HepG2 (cell line): Measurements from ENCODE around the gene MTF1. TPM values are rescaled to one million over a fixed set of nuclear protein-coding genes. Genes with fewer than 3 reads are reported as not detected.

Experiments used
- ATF7-NPFF ChIP-seq: sonication (generic); formaldehyde crosslinking; IDR thresholded peaks from 2 replicates; pipeline ENCODE4 v1.8.1; 2023; ENCODE audit warnings: mild to moderate bottlenecking, low read depth, missing genetic modification reagents, moderate library complexity
- CHD4 ChIP-seq: fragments of 200-600 bp; sonication (generic); IDR thresholded peaks from 2 replicates; pipeline ENCODE4 v1.7.0; 2017; ENCODE audit warnings: mild to moderate bottlenecking, low read length, borderline replicate concordance
- IRF2 ChIP-seq: IDR thresholded peaks from 2 replicates; pipeline ENCODE4 v1.6.1; 2018; ENCODE audit warnings: missing genetic modification reagents, missing compliant biosample characterization
- KLF11 ChIP-seq: IDR thresholded peaks from 2 replicates; pipeline ENCODE4 v1.6.1; 2016; ENCODE audit warnings: missing compliant biosample characterization
- KLF12 ChIP-seq: sonication (generic); formaldehyde crosslinking; IDR thresholded peaks from 2 replicates; pipeline ENCODE4 v1.4.0; 2020; ENCODE audit warnings: missing genetic modification reagents, borderline replicate concordance
- MXI1 ChIP-seq: IDR thresholded peaks from 3 replicates; pipeline ENCODE4 v1.6.1; 2012; ENCODE audit warnings: low read depth, low read length, inconsistent platforms, borderline replicate concordance
- NR2F1 ChIP-seq, 2 experiments: fragments of 450-650 bp in 1 of 2; formaldehyde crosslinking in 1 of 2; IDR thresholded peaks; 2 replicates each; pipeline versions ENCODE4 v1.5.0 to v1.6.1; 2016 to 2020; ENCODE audit warnings: mild to moderate bottlenecking in 1 of 2, missing compliant biosample characterization in 1 of 2, missing genetic modification reagents in 1 of 2, moderate library complexity in 1 of 2
- POLR2AphosphoS5 ChIP-seq: IDR thresholded peaks from 2 replicates; pipeline ENCODE4 v1.6.1; 2012; ENCODE audit warnings: low read depth, low read length
- SATB2 ChIP-seq: sonication (generic); formaldehyde crosslinking; IDR thresholded peaks from 2 replicates; pipeline ENCODE4 v1.5.0; 2020; ENCODE audit warnings: missing genetic modification reagents
- YEATS4 ChIP-seq: sonication (generic); formaldehyde crosslinking; IDR thresholded peaks from 2 replicates; pipeline ENCODE4 v1.4.0; 2020; ENCODE audit warnings: missing genetic modification reagents, borderline replicate concordance
- ZNF253 ChIP-seq: sonication (generic); formaldehyde crosslinking; IDR thresholded peaks from 2 replicates; pipeline ENCODE4 v1.8.0; 2022; ENCODE audit warnings: mild to moderate bottlenecking, missing genetic modification reagents, borderline replicate concordance
- ZNF383 ChIP-seq: sonication (generic); formaldehyde crosslinking; IDR thresholded peaks from 2 replicates; pipeline ENCODE4 v1.4.0; 2020; ENCODE audit warnings: missing genetic modification reagents, mild to moderate bottlenecking, borderline replicate concordance
- ZNF720 ChIP-seq: sonication (generic); formaldehyde crosslinking; IDR thresholded peaks from 2 replicates; pipeline ENCODE4 v1.4.0; 2020; ENCODE audit warnings: missing genetic modification reagents
- ZNF766 ChIP-seq: sonication (generic); formaldehyde crosslinking; IDR thresholded peaks from 2 replicates; pipeline ENCODE4 v1.5.0; 2020; ENCODE audit warnings: missing genetic modification reagents, borderline replicate concordance
- ZNF83 ChIP-seq: sonication (generic); formaldehyde crosslinking; IDR thresholded peaks from 2 replicates; pipeline ENCODE4 v1.4.0; 2020; ENCODE audit warnings: missing genetic modification reagents, mild to moderate bottlenecking, borderline replicate concordance
- ZNF850 ChIP-seq: sonication (generic); formaldehyde crosslinking; conservative IDR thresholded peaks from 2 replicates; pipeline ENCODE4 v1.9.0; 2021; ENCODE audit warnings: mild to moderate bottlenecking, missing genetic modification reagents
- ZSCAN22 ChIP-seq: sonication (generic); formaldehyde crosslinking; IDR thresholded peaks from 2 replicates; pipeline ENCODE4 v1.4.0; 2020; ENCODE audit warnings: mild to moderate bottlenecking, missing genetic modification reagents
- polyA plus RNA-seq, 8 experiments: library from polyadenylated mRNA; depleted of rRNA in 3 of 8; stranded (reverse) in 7 of 8; unstranded in 1 of 8; fragments of >200 nt; fragmentation: Illumina TruSeq in 4 of 8; extraction: Trizol in 4 of 8; gene quantifications; 2 replicates each; pipeline versions ENCODE4 v1.2.1 to v1.2.3, GENCODE V29; 2011 to 2016; ENCODE audit warnings: low read depth in 4 of 8, missing spikeins in 1 of 8, mixed read lengths in 1 of 8; ENCODE audit not compliant: insufficient read depth in 1 of 8
- total RNA-seq, 5 experiments: library from RNA; depleted of rRNA; stranded (reverse); fragments of >200 nt; fragmentation: Illumina TruSeq; extraction: Trizol; gene quantifications; 2 replicates each; pipeline ENCODE4 v1.2.3, GENCODE V29; 2016; ENCODE audit warnings: low read depth in 1 of 5
- TF ChIP-seq, protein P1 (sequence below): sonication (generic); formaldehyde crosslinking; IDR thresholded peaks from 2 replicates; pipeline ENCODE4 v1.4.0; 2020; ENCODE audit warnings: missing genetic modification reagents
- TF ChIP-seq, protein P2 (sequence below): sonication (generic); formaldehyde crosslinking; IDR thresholded peaks from 2 replicates; pipeline ENCODE4 v1.5.0; 2020; ENCODE audit warnings: missing genetic modification reagents
- TF ChIP-seq, protein P3 (sequence below): sonication (generic); formaldehyde crosslinking; IDR thresholded peaks from 2 replicates; pipeline ENCODE4 v1.4.0; 2020; ENCODE audit warnings: missing genetic modification reagents
- TF ChIP-seq, protein P4 (sequence below): IDR thresholded peaks from 2 replicates; pipeline ENCODE4 v1.6.1; 2016; ENCODE audit warnings: missing genetic modification reagents, missing compliant biosample characterization
- TF ChIP-seq, protein P5 (sequence below), 2 experiments: sonication (generic) in 1 of 2; formaldehyde crosslinking in 1 of 2; IDR thresholded peaks; 2 replicates each; pipeline versions ENCODE4 v1.4.0 to v1.6.1; 2018 to 2020; ENCODE audit warnings: missing genetic modification reagents in 2 of 2, borderline replicate concordance in 1 of 2, low read depth in 1 of 2, mild to moderate bottlenecking in 1 of 2, missing biosample characterization in 1 of 2

MTF1 gene
- total and polyA plus RNA-seq, 2 of the 13 experiments (the other 11 are each of a cell fraction or from before 2014, with no cell fraction given): 2.4 to 3.3 TPM

DNA sequence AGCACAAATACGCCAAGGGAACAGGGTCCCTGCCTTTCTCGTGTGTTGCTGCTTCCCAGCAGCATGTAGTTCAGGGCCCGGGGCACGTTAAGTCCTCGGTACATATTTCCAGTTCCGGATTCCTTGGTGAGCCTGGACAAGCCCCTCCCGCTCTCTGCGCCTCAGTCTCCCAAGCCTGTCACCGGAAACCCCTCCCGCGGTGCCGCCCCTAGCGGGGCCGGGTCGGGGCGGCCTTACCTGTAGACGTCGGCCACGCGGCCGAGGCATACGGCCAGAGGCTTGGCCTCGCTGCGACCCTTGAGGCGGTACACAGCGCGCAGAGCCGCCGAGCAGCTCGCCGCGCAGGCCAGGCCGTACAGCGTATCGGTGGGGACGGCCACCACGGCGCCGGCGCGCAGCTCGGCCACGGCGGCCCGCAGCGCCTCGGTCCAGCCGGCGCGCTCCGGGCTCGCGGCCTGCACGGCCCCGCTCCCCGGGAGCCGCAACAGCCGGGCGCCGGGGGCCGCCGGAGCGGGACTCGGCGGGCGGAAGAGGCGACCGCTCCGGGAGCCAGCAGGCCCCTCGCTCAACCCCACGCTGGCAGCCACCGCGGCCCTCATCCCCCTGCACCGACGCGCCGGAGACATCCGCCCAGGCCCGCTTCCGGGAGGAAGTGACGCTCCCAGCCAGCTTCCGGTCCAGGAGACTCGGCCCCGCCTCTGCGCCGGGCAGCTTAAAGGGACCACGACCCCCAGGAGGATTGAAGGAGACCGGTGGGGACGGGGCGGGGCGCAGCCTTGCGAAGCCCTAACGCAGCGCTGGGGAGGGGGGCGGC lies 51.6 kb downstream of the MTF1 start, which contains the start of the genes C1orf122 and YRDC (continued):
- TF ChIP-seq, protein P1, sequence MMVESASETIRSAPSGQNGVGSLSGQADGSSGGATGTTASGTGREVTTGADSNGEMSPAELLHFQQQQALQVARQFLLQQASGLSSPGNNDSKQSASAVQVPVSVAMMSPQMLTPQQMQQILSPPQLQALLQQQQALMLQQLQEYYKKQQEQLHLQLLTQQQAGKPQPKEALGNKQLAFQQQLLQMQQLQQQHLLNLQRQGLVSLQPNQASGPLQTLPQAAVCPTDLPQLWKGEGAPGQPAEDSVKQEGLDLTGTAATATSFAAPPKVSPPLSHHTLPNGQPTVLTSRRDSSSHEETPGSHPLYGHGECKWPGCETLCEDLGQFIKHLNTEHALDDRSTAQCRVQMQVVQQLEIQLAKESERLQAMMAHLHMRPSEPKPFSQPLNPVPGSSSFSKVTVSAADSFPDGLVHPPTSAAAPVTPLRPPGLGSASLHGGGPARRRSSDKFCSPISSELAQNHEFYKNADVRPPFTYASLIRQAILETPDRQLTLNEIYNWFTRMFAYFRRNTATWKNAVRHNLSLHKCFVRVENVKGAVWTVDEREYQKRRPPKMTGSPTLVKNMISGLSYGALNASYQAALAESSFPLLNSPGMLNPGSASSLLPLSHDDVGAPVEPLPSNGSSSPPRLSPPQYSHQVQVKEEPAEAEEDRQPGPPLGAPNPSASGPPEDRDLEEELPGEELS (CRISPR knock-in tag): no peak
- peak; percentile 86 for TF ChIP-seq YEATS4 (CRISPR knock-in tag)
- TF ChIP-seq, protein P2, sequence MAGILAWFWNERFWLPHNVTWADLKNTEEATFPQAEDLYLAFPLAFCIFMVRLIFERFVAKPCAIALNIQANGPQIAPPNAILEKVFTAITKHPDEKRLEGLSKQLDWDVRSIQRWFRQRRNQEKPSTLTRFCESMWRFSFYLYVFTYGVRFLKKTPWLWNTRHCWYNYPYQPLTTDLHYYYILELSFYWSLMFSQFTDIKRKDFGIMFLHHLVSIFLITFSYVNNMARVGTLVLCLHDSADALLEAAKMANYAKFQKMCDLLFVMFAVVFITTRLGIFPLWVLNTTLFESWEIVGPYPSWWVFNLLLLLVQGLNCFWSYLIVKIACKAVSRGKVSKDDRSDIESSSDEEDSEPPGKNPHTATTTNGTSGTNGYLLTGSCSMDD (CRISPR knock-in tag): no peak
- no peak for TF ChIP-seq ZNF720 (CRISPR knock-in tag)
- TF ChIP-seq, protein P3, sequence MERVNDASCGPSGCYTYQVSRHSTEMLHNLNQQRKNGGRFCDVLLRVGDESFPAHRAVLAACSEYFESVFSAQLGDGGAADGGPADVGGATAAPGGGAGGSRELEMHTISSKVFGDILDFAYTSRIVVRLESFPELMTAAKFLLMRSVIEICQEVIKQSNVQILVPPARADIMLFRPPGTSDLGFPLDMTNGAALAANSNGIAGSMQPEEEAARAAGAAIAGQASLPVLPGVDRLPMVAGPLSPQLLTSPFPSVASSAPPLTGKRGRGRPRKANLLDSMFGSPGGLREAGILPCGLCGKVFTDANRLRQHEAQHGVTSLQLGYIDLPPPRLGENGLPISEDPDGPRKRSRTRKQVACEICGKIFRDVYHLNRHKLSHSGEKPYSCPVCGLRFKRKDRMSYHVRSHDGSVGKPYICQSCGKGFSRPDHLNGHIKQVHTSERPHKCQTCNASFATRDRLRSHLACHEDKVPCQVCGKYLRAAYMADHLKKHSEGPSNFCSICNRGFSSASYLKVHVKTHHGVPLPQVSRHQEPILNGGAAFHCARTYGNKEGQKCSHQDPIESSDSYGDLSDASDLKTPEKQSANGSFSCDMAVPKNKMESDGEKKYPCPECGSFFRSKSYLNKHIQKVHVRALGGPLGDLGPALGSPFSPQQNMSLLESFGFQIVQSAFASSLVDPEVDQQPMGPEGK: peak; percentile 94
- TF ChIP-seq, protein P4, sequence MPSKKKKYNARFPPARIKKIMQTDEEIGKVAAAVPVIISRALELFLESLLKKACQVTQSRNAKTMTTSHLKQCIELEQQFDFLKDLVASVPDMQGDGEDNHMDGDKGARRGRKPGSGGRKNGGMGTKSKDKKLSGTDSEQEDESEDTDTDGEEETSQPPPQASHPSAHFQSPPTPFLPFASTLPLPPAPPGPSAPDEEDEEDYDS (CRISPR knock-in tag): peak; percentile 82
- TF ChIP-seq SATB2: no peak
- peak; percentile 72 for TF ChIP-seq POLR2AphosphoS5
- no peak for TF ChIP-seq ZNF83 (CRISPR knock-in tag)
- no peak for TF ChIP-seq KLF11
- peak; percentile 82; the same call in 1 of the 3 replicates for TF ChIP-seq MXI1
- 0 out of 2 replicates have a peak, but pooled peaks have one; percentile 38 for TF ChIP-seq KLF12 (CRISPR knock-in tag)
- TF ChIP-seq ZNF253 (CRISPR knock-in tag): peak; percentile 71; the same call in 1 of the 2 replicates
- TF ChIP-seq, protein P5, sequence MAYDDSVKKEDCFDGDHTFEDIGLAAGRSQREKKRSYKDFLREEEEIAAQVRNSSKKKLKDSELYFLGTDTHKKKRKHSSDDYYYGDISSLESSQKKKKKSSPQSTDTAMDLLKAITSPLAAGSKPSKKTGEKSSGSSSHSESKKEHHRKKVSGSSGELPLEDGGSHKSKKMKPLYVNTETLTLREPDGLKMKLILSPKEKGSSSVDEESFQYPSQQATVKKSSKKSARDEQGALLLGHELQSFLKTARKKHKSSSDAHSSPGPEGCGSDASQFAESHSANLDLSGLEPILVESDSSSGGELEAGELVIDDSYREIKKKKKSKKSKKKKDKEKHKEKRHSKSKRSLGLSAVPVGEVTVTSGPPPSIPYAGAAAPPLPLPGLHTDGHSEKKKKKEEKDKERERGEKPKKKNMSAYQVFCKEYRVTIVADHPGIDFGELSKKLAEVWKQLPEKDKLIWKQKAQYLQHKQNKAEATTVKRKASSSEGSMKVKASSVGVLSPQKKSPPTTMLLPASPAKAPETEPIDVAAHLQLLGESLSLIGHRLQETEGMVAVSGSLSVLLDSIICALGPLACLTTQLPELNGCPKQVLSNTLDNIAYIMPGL (CRISPR knock-in tag; IDR thresholded peaks at IDR 0.05; ENCODE audit: borderline replicate concordance in 1 of 2, low read depth in 1 of 2): peak in 1 of 2 experiments; percentile 27; a peak in 2 of 4 replicates
- TF ChIP-seq CHD4: no peak
- TF ChIP-seq NR2F1 (CRISPR knock-in tag; IDR thresholded peaks at IDR 0.05): no peak
- TF ChIP-seq ATF7-NPFF: 0 out of 2 replicates have a peak, but pooled peaks have one; percentile 52
- no peak for TF ChIP-seq ZNF383
- no peak for TF ChIP-seq IRF2 (CRISPR knock-in tag)
- TF ChIP-seq ZNF766 (CRISPR knock-in tag): 0 out of 2 replicates have a peak, but pooled peaks have one; percentile 39
- TF ChIP-seq ZSCAN22: no peak
- TF ChIP-seq ZNF850 (CRISPR knock-in tag): no peak
